HepG2 (cell line): ENCODE data around the gene SCNM1. TPM values are rescaled to one million over a fixed set of nuclear protein-coding genes. Genes with fewer than 3 reads are reported as not detected.
A peak's percentile ranks its signal among the peaks of the same experiment; 100 is the strongest.

Experiments used
- ARID3A ChIP-seq: IDR thresholded peaks from 2 replicates; pipeline ENCODE4 v1.6.1; 2012; ENCODE audit warnings: low read depth, low read length, improper control_type of control experiment
- FOXK2 ChIP-seq: fragments of 450-650 bp; IDR thresholded peaks from 2 replicates; pipeline ENCODE4 v1.6.1; 2016
- FOXP4 ChIP-seq: sonication (generic); formaldehyde crosslinking; IDR thresholded peaks from 2 replicates; pipeline ENCODE4 v1.4.0; 2020; ENCODE audit warnings: missing genetic modification reagents
- JUNB ChIP-seq: sonication (generic); formaldehyde crosslinking; IDR thresholded peaks from 2 replicates; pipeline ENCODE4 v1.8.0; 2022; ENCODE audit warnings: missing genetic modification reagents, mild to moderate bottlenecking, borderline replicate concordance
- NPAS2 ChIP-seq: sonication (generic); formaldehyde crosslinking; IDR thresholded peaks from 2 replicates; pipeline ENCODE4 v1.8.0; 2022; ENCODE audit warnings: mild to moderate bottlenecking, missing genetic modification reagents, borderline replicate concordance
- NR2F1 ChIP-seq, 2 experiments: fragments of 450-650 bp in 1 of 2; formaldehyde crosslinking in 1 of 2; IDR thresholded peaks; 2 replicates each; pipeline versions ENCODE4 v1.5.0 to v1.6.1; 2016 to 2020; ENCODE audit warnings: mild to moderate bottlenecking in 1 of 2, missing compliant biosample characterization in 1 of 2, missing genetic modification reagents in 1 of 2, moderate library complexity in 1 of 2
- NR2F2 ChIP-seq: IDR thresholded peaks from 2 replicates; pipeline ENCODE4 v1.6.1; 2012; ENCODE audit warnings: low read depth, inconsistent platforms, borderline replicate concordance
- PHF21A ChIP-seq: sonication (generic); formaldehyde crosslinking; IDR thresholded peaks from 2 replicates; pipeline ENCODE4 v1.5.0; 2020; ENCODE audit warnings: mild to moderate bottlenecking, missing genetic modification reagents
- RXRB ChIP-seq: IDR thresholded peaks from 2 replicates; pipeline ENCODE4 v1.6.1; 2016; ENCODE audit warnings: borderline replicate concordance, missing genetic modification reagents, missing compliant biosample characterization
- SMAD3 ChIP-seq: sonication (generic); formaldehyde crosslinking; IDR thresholded peaks from 2 replicates; pipeline ENCODE4 v1.4.0; 2020; ENCODE audit warnings: missing genetic modification reagents
- ZBTB20 ChIP-seq: sonication (generic); formaldehyde crosslinking; IDR thresholded peaks from 2 replicates; pipeline ENCODE4 v1.8.1; 2023; ENCODE audit warnings: missing genetic modification reagents, low read depth, mild to moderate bottlenecking, borderline replicate concordance
- ZBTB39 ChIP-seq: sonication (generic); formaldehyde crosslinking; IDR thresholded peaks from 2 replicates; pipeline ENCODE4 v1.5.0; 2020; ENCODE audit warnings: missing genetic modification reagents
- ZFP82 ChIP-seq: sonication (generic); formaldehyde crosslinking; IDR thresholded peaks from 2 replicates; pipeline ENCODE4 v1.5.1; 2020; ENCODE audit warnings: mild to moderate bottlenecking, missing genetic modification reagents, borderline replicate concordance
- ZNF318 ChIP-seq: sonication (generic); formaldehyde crosslinking; IDR thresholded peaks from 2 replicates; pipeline ENCODE4 v1.4.0; 2020; ENCODE audit warnings: mild to moderate bottlenecking, missing genetic modification reagents
- ZNF747 ChIP-seq: sonication (generic); formaldehyde crosslinking; IDR thresholded peaks from 2 replicates; pipeline ENCODE4 v1.8.1; 2023; ENCODE audit warnings: missing genetic modification reagents, mild to moderate bottlenecking, borderline replicate concordance
- polyA plus RNA-seq, 8 experiments: library from polyadenylated mRNA; depleted of rRNA in 3 of 8; stranded (reverse) in 7 of 8; unstranded in 1 of 8; fragments of >200 nt; fragmentation: Illumina TruSeq in 4 of 8; extraction: Trizol in 4 of 8; gene quantifications; 2 replicates each; pipeline versions ENCODE4 v1.2.1 to v1.2.3, GENCODE V29; 2011 to 2016; ENCODE audit warnings: low read depth in 4 of 8, missing spikeins in 1 of 8, mixed read lengths in 1 of 8; ENCODE audit not compliant: insufficient read depth in 1 of 8
- total RNA-seq, 5 experiments: library from RNA; depleted of rRNA; stranded (reverse); fragments of >200 nt; fragmentation: Illumina TruSeq; extraction: Trizol; gene quantifications; 2 replicates each; pipeline ENCODE4 v1.2.3, GENCODE V29; 2016; ENCODE audit warnings: low read depth in 1 of 5

The SCNM1 gene
- total and polyA plus RNA-seq, 2 of the 13 experiments (the other 11 are each of a cell fraction or from before 2014, with no cell fraction given), result 16.3 to 31.5 TPM

GRCh38 chr1:151197863-151198253, 31.9 kb downstream of the SCNM1 start (continued):
- TF ChIP-seq ZNF318 (CRISPR knock-in tag) (peak; percentile 13; the same call in 1 of the 2 replicates), ZBTB39 (CRISPR knock-in tag) (no peak), NR2F1 (CRISPR knock-in tag; IDR thresholded peaks at IDR 0.05) (0 out of 4 replicates have a peak, but pooled peaks of 1 of the 2 experiments have one; percentile 4), RXRB (0 out of 2 replicates have a peak, but pooled peaks have one; percentile 1), NR2F2 (0 out of 2 replicates have a peak, but pooled peaks have one; percentile 22), NPAS2 (no peak), ARID3A (0 out of 2 replicates have a peak, but pooled peaks have one; percentile 17), SMAD3 (CRISPR knock-in tag) (peak; percentile 5; the same call in 1 of the 2 replicates), ZFP82 (CRISPR knock-in tag) (no peak), FOXP4 (CRISPR knock-in tag) (peak; percentile 45; the same call in 1 of the 2 replicates), ZNF747 (CRISPR knock-in tag) (0 out of 2 replicates have a peak, but pooled peaks have one; percentile 5), FOXK2 (peak; percentile 68), JUNB (CRISPR knock-in tag) (0 out of 2 replicates have a peak, but pooled peaks have one; percentile 45), PHF21A (CRISPR knock-in tag) (0 out of 2 replicates have a peak, but pooled peaks have one; percentile 8), ZBTB20 (CRISPR knock-in tag) (0 out of 2 replicates have a peak, but pooled peaks have one; percentile 13)
